ENCODE data around the gene ADAM8. TPM values are rescaled to one million over a fixed set of nuclear protein-coding genes. Genes with fewer than 3 reads are reported as not detected.
"Not testable (repeated sequence)": the region's sequence is repeated elsewhere in the genome, so short reads cannot be mapped to it uniquely, and the experiment has no call there.

ADAM8 gene
- total and polyA plus RNA-seq, 8 donors = 1.9 to 45.3 (median 3.8) TPM

- no peak overlapping the region for H3K27ac ChIP-seq
- peaks cover 44 to 83% of the 10 kb centered on the region in 2 donors for H3K27me3 ChIP-seq
- peaks cover 4 to 16% of the 10 kb centered on the region in 2 donors for H3K4me1 ChIP-seq
- DNase-seq = peak in 3 of 4 donors; percentile 34 to 82 (median 49)
- no peaks in the 10 kb centered on the region for H3K36me3 ChIP-seq
- ATAC-seq = peak; percentile 73
- no peaks in the 10 kb centered on the region for H3K9me3 ChIP-seq
- H3K4me3 ChIP-seq = no peak overlapping the region
- TF ChIP-seq CTCF (IDR thresholded peaks at IDR 0.05) = no peak
- intact Hi-C loops (cut with DNase I) = no loop called here
Observed at GRCh38 chr10:133324198-133324792, 47.6 kb upstream of the ADAM8 start.

GRCh38 chr10:133322064-133322709 is 45.5 kb upstream of the ADAM8 start:
- H3K27me3 ChIP-seq = peaks cover 24 to 71% of the 10 kb centered on the region in 2 donors
- ATAC-seq; H3K36me3 ChIP-seq; intact Hi-C loops (cut with DNase I); H3K27ac ChIP-seq; H3K4me3 ChIP-seq; H3K9me3 ChIP-seq: not testable (repeated sequence)
- H3K4me1 ChIP-seq = peaks cover 4 to 23% of the 10 kb centered on the region in 2 donors
- peak in 1 of 4 donors; percentile 6 for DNase-seq

- H3K36me3 ChIP-seq; ATAC-seq; intact Hi-C loops (cut with DNase I); H3K9me3 ChIP-seq; H3K4me3 ChIP-seq; H3K27ac ChIP-seq: not testable (repeated sequence)
- peaks cover 4 to 20% of the 10 kb centered on the region in 2 donors for H3K4me1 ChIP-seq
- H3K27me3 ChIP-seq = peaks cover 12 to 59% of the 10 kb centered on the region in 2 donors
- DNase-seq = peak in 1 of 4 donors; percentile 6
Observed at GRCh38 chr10:133320852-133321422, 44.3 kb upstream of the ADAM8 start.

GRCh38 chr10:133318494-133319127 is 41.9 kb upstream of the ADAM8 start:
- Histone ChIP-seq H3K4me3 (no peak overlapping the region), H3K36me3 (no peaks in the 10 kb centered on the region), H3K27me3 (peaks cover 0 to 35% of the 10 kb centered on the region in 2 donors), H3K4me1 (peaks cover 0 to 13% of the 10 kb centered on the region in 2 donors), H3K9me3 (no peaks in the 10 kb centered on the region), H3K27ac (no peak overlapping the region)
- DNase-seq = peak in 3 of 4 donors; percentile 52 to 93 (median 56)
- peak; percentile 98 for ATAC-seq
- TF ChIP-seq CTCF (IDR thresholded peaks at IDR 0.05) = peak; percentile 59 to 78
- intact Hi-C loops (cut with DNase I) = no loop called here

- H3K4me3 ChIP-seq = no peak overlapping the region
- no peak for TF ChIP-seq CTCF (IDR thresholded peaks at IDR 0.05)
- H3K27me3 ChIP-seq = peaks cover 0 to 28% of the 10 kb centered on the region in 2 donors
- no peak for ATAC-seq
- no peak for DNase-seq
- H3K4me1 ChIP-seq = peaks cover 0 to 14% of the 10 kb centered on the region in 2 donors
- intact Hi-C loops (cut with DNase I) = no loop called here
- H3K36me3 ChIP-seq = peaks cover 0 to 16% of the 10 kb centered on the region in 2 donors
- no peaks in the 10 kb centered on the region for H3K9me3 ChIP-seq
- H3K27ac ChIP-seq = no peak overlapping the region
Observed at GRCh38 chr10:133316732-133317131, 40.1 kb upstream of the ADAM8 start.

- Histone ChIP-seq H3K4me1 (peaks cover 0 to 14% of the 10 kb centered on the region in 2 donors), H3K27me3 (peaks cover 0 to 28% of the 10 kb centered on the region in 2 donors), H3K36me3 (peaks cover 0 to 21% of the 10 kb centered on the region in 2 donors), H3K4me3 (no peak overlapping the region), H3K9me3 (no peaks in the 10 kb centered on the region), H3K27ac (no peak overlapping the region)
- peak in 1 of 4 donors; percentile 3 for DNase-seq
- TF ChIP-seq CTCF (IDR thresholded peaks at IDR 0.05) = no peak
- intact Hi-C loops (cut with DNase I) = no loop called here
- ATAC-seq = no peak
Observed at GRCh38 chr10:133316266-133316665, 39.6 kb upstream of the ADAM8 start.
